Transverse colon (tissue), 4 donors: ENCODE results near the gene KCTD11. TPM values are rescaled to one million over a fixed set of nuclear protein-coding genes. Genes with fewer than 3 reads are reported as not detected.

ENCODE experiments used
- DNase-seq: peaks from one replicate; pipeline ENCODE4 v3.0.0-alpha.2; 2019
- H3K27ac ChIP-seq, 4 donors: fragments of 200-600 bp; sonication (generic); 2 replicates each; pipeline ENCODE4 v1.5.1; 2016 to 2018; ENCODE audit warnings: inconsistent platforms in 4 of 4
- H3K27me3 ChIP-seq: fragments of 200-600 bp; sonication (generic); 2 replicates; pipeline ENCODE4 v1.5.1; 2017; ENCODE audit warnings: inconsistent platforms
- H3K36me3 ChIP-seq, 4 donors: fragments of 200-600 bp; sonication (generic); 2 replicates each; pipeline ENCODE4 v1.5.1; 2017 to 2019; ENCODE audit warnings: inconsistent platforms in 4 of 4
- H3K4me1 ChIP-seq, 4 donors: fragments of 200-600 bp; sonication (generic); 2 replicates each; pipeline ENCODE4 v1.5.1; 2017 to 2020; ENCODE audit warnings: inconsistent platforms in 4 of 4
- H3K4me3 ChIP-seq, 4 donors: fragments of 200-600 bp; sonication (generic); 1 replicate in 1 of 4; 2 replicates in 3 of 4; pipeline versions ENCODE4 v1.5.1 to v1.6.1; 2017 to 2019; ENCODE audit warnings: inconsistent platforms in 4 of 4
- H3K9me3 ChIP-seq, 2 donors: fragments of 200-600 bp; sonication (generic); 2 replicates each; pipeline ENCODE4 v1.5.1; 2017 to 2019; ENCODE audit warnings: inconsistent platforms in 2 of 2
- EP300 ChIP-seq: sonication (generic); formaldehyde crosslinking; IDR thresholded peaks from one replicate; pipeline ENCODE4 v1.6.1; 2017; ENCODE audit warnings: antibody characterized with exemption, low read depth
- POLR2A ChIP-seq: fragments of 450-650 bp; IDR thresholded peaks from one replicate; pipeline ENCODE4 v1.6.1; 2016; ENCODE audit warnings: antibody characterized with exemption, mild to moderate bottlenecking, moderate library complexity
- POLR2AphosphoS5 ChIP-seq, 3 donors: sonication (generic); formaldehyde crosslinking; IDR thresholded peaks; one replicate each; pipeline ENCODE4 v1.6.1; 2016; ENCODE audit warnings: antibody characterized with exemption in 3 of 3
- WGBS, 2 donors: methylation state at CpG; one replicate each; pipeline ENCODE4 v1.1.5; 2018; ENCODE audit warnings: low coverage in 1 of 2; 5-methylcytosine and 5-hydroxymethylcytosine counted together
- in situ Hi-C, 4 donors: fragments of 200-750 bp; cut with MboI; loops; one replicate each; pipeline versions ENCODE4 v1.15.0 to v1.15.1; 2017; ENCODE audit warnings: low sequenced_read_pairs in 3 of 4, low pct_ligation_motif_present in 1 of 4, low pct_unique_long_range_greater_than_20kb in 1 of 4
- intact Hi-C: fragments of 100-400 bp; cut with DNase I; formaldehyde crosslinking; loops from one replicate; pipeline ENCODE4 v1.15.1; 2023; ENCODE audit warnings: low total_unique reads
- total RNA-seq, 4 donors: library from RNA; depleted of rRNA; stranded (reverse); fragments of >200 nt; gene quantifications; one replicate each; pipeline ENCODE4 v1.1.0, GENCODE V29; 2016
- TF ChIP-seq, protein P1 (sequence below), 5 experiments: fragments of 200-600 bp in 3 of 5; fragments of 450-650 bp in 2 of 5; sonication (generic) in 3 of 5; IDR thresholded peaks; 1 replicate in 2 of 5; 2 replicates in 3 of 5; pipeline ENCODE4 v1.5.1; 2016 to 2017; ENCODE audit warnings: antibody characterized with exemption in 5 of 5, inconsistent platforms in 3 of 5, mild to moderate bottlenecking in 2 of 5, moderate library complexity in 1 of 5

KCTD11 gene
- total RNA-seq, 4 donors from 2014 or later: 1.2 to 10.8 (median 7.8) TPM

DNA sequence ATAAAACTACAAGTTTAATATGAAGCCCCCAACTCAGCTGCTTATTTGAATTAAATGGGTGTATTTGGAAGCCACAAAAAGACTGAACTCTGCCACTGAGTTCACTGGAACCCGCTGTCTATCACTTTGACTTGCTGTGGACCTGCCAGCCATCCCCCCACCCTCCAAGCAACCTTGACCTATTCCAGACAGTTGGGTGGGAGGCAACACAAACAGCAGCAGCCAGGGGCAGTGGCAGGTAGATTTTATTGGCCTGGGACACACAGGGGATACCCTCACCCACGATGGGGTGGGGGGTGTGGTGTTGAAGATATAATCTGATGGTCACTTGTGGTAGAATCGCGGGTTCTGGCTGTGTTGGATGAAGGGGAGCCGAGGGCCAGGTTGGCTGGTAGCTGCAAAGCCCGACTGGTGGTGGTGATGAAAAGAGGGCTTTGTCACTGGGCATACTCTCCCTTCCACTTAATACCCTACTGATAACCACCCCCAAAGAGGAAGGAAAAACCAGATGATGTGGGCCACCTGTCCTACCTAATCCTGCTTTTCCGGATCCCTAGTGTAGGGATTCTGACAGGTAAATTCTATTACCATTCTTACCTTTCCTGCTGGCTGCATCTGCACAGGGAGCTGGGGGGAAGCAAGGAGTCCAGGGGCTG lies 39.4 kb upstream of the KCTD11 start:
- DNase-seq: no peak
- Histone ChIP-seq H3K27me3 (no peaks in the 10 kb centered on the region), H3K27ac (peak overlapping the region in 2 of 4 donors; percentile 9 to 98), H3K36me3 (peaks cover 0 to 44% (median 18%) of the 10 kb centered on the region in 4 donors), H3K9me3 (no peaks in the 10 kb centered on the region), H3K4me1 (peaks cover 22 to 53% (median 37%) of the 10 kb centered on the region in 4 donors), H3K4me3 (no peak overlapping the region)
- 74% methylated on average over 7 of the region's 7 CpGs; no CpG with 5 or more reads in 1 of the 2 donors for WGBS, 2 donors
- intact Hi-C loops: no loop called here
- in situ Hi-C loops: no loop called here
- TF ChIP-seq, protein P1, sequence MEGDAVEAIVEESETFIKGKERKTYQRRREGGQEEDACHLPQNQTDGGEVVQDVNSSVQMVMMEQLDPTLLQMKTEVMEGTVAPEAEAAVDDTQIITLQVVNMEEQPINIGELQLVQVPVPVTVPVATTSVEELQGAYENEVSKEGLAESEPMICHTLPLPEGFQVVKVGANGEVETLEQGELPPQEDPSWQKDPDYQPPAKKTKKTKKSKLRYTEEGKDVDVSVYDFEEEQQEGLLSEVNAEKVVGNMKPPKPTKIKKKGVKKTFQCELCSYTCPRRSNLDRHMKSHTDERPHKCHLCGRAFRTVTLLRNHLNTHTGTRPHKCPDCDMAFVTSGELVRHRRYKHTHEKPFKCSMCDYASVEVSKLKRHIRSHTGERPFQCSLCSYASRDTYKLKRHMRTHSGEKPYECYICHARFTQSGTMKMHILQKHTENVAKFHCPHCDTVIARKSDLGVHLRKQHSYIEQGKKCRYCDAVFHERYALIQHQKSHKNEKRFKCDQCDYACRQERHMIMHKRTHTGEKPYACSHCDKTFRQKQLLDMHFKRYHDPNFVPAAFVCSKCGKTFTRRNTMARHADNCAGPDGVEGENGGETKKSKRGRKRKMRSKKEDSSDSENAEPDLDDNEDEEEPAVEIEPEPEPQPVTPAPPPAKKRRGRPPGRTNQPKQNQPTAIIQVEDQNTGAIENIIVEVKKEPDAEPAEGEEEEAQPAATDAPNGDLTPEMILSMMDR (IDR thresholded peaks at IDR 0.05): no peak
- TF ChIP-seq POLR2A: peak; percentile 1

DNA sequence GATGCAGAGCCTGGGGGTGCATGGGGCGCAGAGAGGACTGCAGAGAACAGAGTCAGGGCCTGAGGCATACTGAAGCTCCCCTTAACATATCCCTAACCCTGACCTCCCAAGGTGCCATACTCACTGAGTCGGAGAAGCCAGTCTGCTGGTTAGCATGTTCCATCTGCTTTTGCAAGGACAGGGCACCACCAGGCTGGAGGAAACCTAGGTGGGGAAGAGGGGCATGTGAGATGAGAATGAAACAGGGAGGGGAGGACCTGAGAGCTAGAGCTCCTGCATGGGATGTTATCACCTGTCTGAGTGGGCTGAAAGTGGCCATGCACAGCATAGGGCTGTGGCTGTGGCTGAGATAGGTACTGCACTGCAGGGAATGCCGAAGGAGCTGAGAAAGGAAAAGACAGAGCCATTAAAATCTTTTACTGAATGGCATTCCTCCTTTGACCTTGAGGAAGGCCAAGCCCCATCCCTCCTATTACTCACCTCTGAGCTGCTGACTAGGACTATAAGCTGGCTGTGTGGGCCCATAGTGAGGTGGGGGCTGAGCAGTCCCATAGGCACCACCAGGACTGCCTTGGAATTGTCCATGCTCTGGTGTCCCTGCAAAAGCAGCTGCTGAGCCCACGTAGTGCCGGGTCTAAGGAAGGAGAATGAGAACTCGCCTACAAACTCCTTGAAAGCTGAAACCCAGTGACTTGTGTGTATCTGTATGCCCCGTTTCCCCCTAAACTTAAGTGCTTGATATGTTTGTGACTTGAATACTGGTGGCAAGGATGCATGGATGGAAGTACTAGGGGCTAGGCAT lies 38.7 kb upstream of the KCTD11 start:
- Histone ChIP-seq H3K36me3 (peaks cover 0 to 47% (median 18%) of the 10 kb centered on the region in 4 donors), H3K9me3 (no peaks in the 10 kb centered on the region), H3K27me3 (no peaks in the 10 kb centered on the region), H3K27ac (peak overlapping the region in 3 of 4 donors; percentile 15 to 98 (median 96)), H3K4me3 (no peak overlapping the region), H3K4me1 (peaks cover 22 to 53% (median 37%) of the 10 kb centered on the region in 4 donors)
- intact Hi-C loops (no loop called here), in situ Hi-C loops (no loop called here)
- TF ChIP-seq, protein P1 (IDR thresholded peaks at IDR 0.05): peak in 3 of 5 experiments; percentile 21 to 32 (median 26)
- TF ChIP-seq POLR2A (no peak), POLR2AphosphoS5 (IDR thresholded peaks at IDR 0.05) (no peak), EP300 (no peak)
- 75 to 84% methylated on average over 4 to 7 of the region's 7 CpGs for WGBS, 2 donors
- no peak for DNase-seq

DNA sequence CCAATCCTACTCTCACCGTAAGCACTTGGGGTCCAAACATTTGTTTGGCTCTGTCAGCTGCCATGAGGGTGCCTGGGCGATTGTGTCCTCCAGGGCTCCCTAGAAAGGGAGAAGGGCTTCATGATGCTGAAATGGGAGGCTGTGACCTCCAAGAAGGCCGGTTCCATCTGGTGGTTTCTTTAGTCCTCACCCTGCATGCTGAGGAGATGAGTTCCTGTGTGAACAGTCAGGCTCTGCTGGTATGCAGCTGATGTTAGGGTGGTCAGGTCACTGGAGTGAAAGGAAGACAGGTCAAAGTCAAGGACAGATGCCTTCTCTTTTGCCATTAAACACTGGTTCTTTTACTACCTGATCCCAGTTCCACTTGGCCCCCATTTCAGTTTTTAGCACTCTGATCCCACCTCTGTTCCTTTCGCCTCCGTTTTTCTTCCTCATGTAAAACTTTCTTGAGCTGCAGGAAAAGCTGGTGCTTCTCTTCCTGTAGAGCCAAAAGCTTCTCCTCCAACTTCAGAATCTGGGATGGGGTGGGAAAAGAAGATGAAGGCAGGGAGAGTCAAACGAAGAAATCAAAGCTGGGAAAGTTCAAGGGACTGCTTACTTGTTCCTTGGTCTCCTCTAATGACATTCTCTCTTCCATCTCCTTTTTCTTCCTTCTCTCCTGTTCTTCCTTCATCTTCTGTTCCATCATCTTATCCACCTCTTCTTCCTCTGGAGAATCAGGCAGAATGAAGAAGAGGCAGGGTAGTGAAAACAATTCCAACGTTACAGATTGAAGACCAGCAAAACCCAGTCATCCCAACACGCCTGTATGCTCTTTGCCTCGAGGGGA lies 37.9 kb upstream of the KCTD11 start:
- H3K4me3 ChIP-seq: peak overlapping the region; percentile 30 to 94 (median 91)
- no peak for DNase-seq
- no peaks in the 10 kb centered on the region for H3K9me3 ChIP-seq
- in situ Hi-C loops (no loop called here), intact Hi-C loops (no loop called here)
- TF ChIP-seq EP300: no peak
- TF ChIP-seq, protein P1 (IDR thresholded peaks at IDR 0.05): no peak
- no peak for TF ChIP-seq POLR2AphosphoS5 (IDR thresholded peaks at IDR 0.05)
- no peak for TF ChIP-seq POLR2A
- peaks cover 0 to 47% (median 18%) of the 10 kb centered on the region in 4 donors for H3K36me3 ChIP-seq
- peak overlapping the region; percentile 93 to 98 (median 95) for H3K27ac ChIP-seq
- H3K27me3 ChIP-seq: no peaks in the 10 kb centered on the region
- peaks cover 21 to 50% (median 33%) of the 10 kb centered on the region in 4 donors for H3K4me1 ChIP-seq
- 22 to 44% methylated on average over 4 to 9 of the region's 9 CpGs for WGBS, 2 donors
